HepG2 (cell line): ENCODE data around the gene PLEKHB1. TPM values are rescaled to one million over a fixed set of nuclear protein-coding genes. Genes with fewer than 3 reads are reported as not detected.

Experiments
- BATF2 ChIP-seq: sonication (generic); formaldehyde crosslinking; IDR thresholded peaks from 2 replicates; pipeline ENCODE4 v1.8.0; 2022; ENCODE audit warnings: mild to moderate bottlenecking, missing genetic modification reagents, moderate library complexity
- EP300 ChIP-seq, 3 experiments: sonication (generic) in 1 of 3; formaldehyde crosslinking in 1 of 3; IDR thresholded peaks; 2 replicates each; pipeline versions ENCODE4 v1.5.1 to v1.6.1; 2011 to 2020; ENCODE audit warnings: low read depth in 2 of 3, low read length in 2 of 3, borderline replicate concordance in 1 of 3, improper control_type of control experiment in 1 of 3, mild to moderate bottlenecking in 1 of 3, missing genetic modification reagents in 1 of 3, moderate library complexity in 1 of 3
- HDAC6 ChIP-seq: fragments of 200-600 bp; sonication (generic); IDR thresholded peaks from 2 replicates; pipeline ENCODE4 v1.7.0; 2017; ENCODE audit warnings: mild to moderate bottlenecking, antibody characterized with exemption, low read length, low read depth
- KAT7 ChIP-seq: IDR thresholded peaks from 2 replicates; pipeline ENCODE4 v1.6.1; 2018; ENCODE audit warnings: borderline replicate concordance, missing compliant biosample characterization
- KDM5B ChIP-seq: sonication (generic); formaldehyde crosslinking; IDR thresholded peaks from 2 replicates; pipeline ENCODE4 v1.4.0; 2020; ENCODE audit warnings: missing genetic modification reagents, mild to moderate bottlenecking, borderline replicate concordance
- MEIS2 ChIP-seq: sonication (generic); formaldehyde crosslinking; IDR thresholded peaks from 2 replicates; pipeline ENCODE4 v1.9.0; 2021; ENCODE audit warnings: mild to moderate bottlenecking, missing genetic modification reagents
- PCBP2 ChIP-seq: fragments of 200-400 bp; formaldehyde crosslinking; optimal IDR thresholded peaks from 2 replicates; pipeline ENCODE3; 2018; ENCODE audit warnings: low read length, low read depth; ENCODE audit not compliant: poor library complexity, severe bottlenecking
- PTBP1 ChIP-seq: fragments of 200-400 bp; formaldehyde crosslinking; IDR thresholded peaks from 2 replicates; pipeline ENCODE4 v1.6.1; 2018; ENCODE audit warnings: low read length, low read depth; ENCODE audit not compliant: poor library complexity, severe bottlenecking
- RFX1 ChIP-seq: fragments of 450-650 bp; IDR thresholded peaks from 2 replicates; pipeline ENCODE4 v1.6.1; 2017
- SMAD1 ChIP-seq: sonication (generic); formaldehyde crosslinking; IDR thresholded peaks from 2 replicates; pipeline ENCODE4 v1.4.0; 2020; ENCODE audit warnings: missing genetic modification reagents, low read depth, mild to moderate bottlenecking, borderline replicate concordance
- SNAPC2 ChIP-seq: sonication (generic); formaldehyde crosslinking; IDR thresholded peaks from 2 replicates; pipeline ENCODE4 v1.8.1; 2022; ENCODE audit warnings: mild to moderate bottlenecking, missing genetic modification reagents
- SOX13 ChIP-seq, 3 experiments: fragments of 450-650 bp in 1 of 3; sonication (generic) in 1 of 3; formaldehyde crosslinking in 1 of 3; IDR thresholded peaks in 2 of 3; conservative IDR thresholded peaks in 1 of 3; 2 replicates each; pipeline versions ENCODE4 v1.5.0 to v1.6.1; 2016 to 2020; ENCODE audit warnings: antibody characterized with exemption in 1 of 3, mild to moderate bottlenecking in 1 of 3, missing compliant biosample characterization in 1 of 3, missing genetic modification reagents in 1 of 3, moderate library complexity in 1 of 3
- TFAP4 ChIP-seq: sonication (generic); IDR thresholded peaks from 2 replicates; pipeline ENCODE4 v1.6.1; 2016; ENCODE audit warnings: low read depth, borderline replicate concordance
- ZMYM3 ChIP-seq: sonication (generic); formaldehyde crosslinking; IDR thresholded peaks from 2 replicates; pipeline ENCODE4 v1.5.1; 2020; ENCODE audit warnings: mild to moderate bottlenecking, missing genetic modification reagents
- ZNF431 ChIP-seq: sonication (generic); formaldehyde crosslinking; IDR thresholded peaks from 2 replicates; pipeline ENCODE4 v1.9.0; 2022; ENCODE audit warnings: missing genetic modification reagents, low read depth, mild to moderate bottlenecking, borderline replicate concordance
- ZNF441 ChIP-seq: sonication (generic); formaldehyde crosslinking; IDR thresholded peaks from 2 replicates; pipeline ENCODE4 v1.7.0; 2021; ENCODE audit warnings: missing genetic modification reagents, borderline replicate concordance
- ZNF780A ChIP-seq: sonication (generic); formaldehyde crosslinking; IDR thresholded peaks from 2 replicates; pipeline ENCODE4 v1.8.0; 2022; ENCODE audit warnings: mild to moderate bottlenecking, missing genetic modification reagents, moderate library complexity
- polyA plus RNA-seq, 8 experiments: library from polyadenylated mRNA; depleted of rRNA in 3 of 8; stranded (reverse) in 7 of 8; unstranded in 1 of 8; fragments of >200 nt; fragmentation: Illumina TruSeq in 4 of 8; extraction: Trizol in 4 of 8; gene quantifications; 2 replicates each; pipeline versions ENCODE4 v1.2.1 to v1.2.3, GENCODE V29; 2011 to 2016; ENCODE audit warnings: low read depth in 4 of 8, missing spikeins in 1 of 8, mixed read lengths in 1 of 8; ENCODE audit not compliant: insufficient read depth in 1 of 8
- total RNA-seq, 5 experiments: library from RNA; depleted of rRNA; stranded (reverse); fragments of >200 nt; fragmentation: Illumina TruSeq; extraction: Trizol; gene quantifications; 2 replicates each; pipeline ENCODE4 v1.2.3, GENCODE V29; 2016; ENCODE audit warnings: low read depth in 1 of 5
- TF ChIP-seq, protein P1 (sequence below): sonication (generic); formaldehyde crosslinking; IDR thresholded peaks from 2 replicates; pipeline ENCODE4 v1.5.1; 2020; ENCODE audit warnings: missing genetic modification reagents, mild to moderate bottlenecking, borderline replicate concordance
- TF ChIP-seq, protein P2 (sequence below): sonication (generic); formaldehyde crosslinking; IDR thresholded peaks from 2 replicates; pipeline ENCODE4 v1.4.0; 2020; ENCODE audit warnings: mild to moderate bottlenecking, missing genetic modification reagents, borderline replicate concordance
- TF ChIP-seq, protein P3 (sequence below): IDR thresholded peaks from 2 replicates; pipeline ENCODE4 v1.6.1; 2016; ENCODE audit warnings: low read depth, control low read depth

Gene PLEKHB1
- total and polyA plus RNA-seq, 2 of the 13 experiments (the other 11 are each of a cell fraction or from before 2014, with no cell fraction given): 68.0 to 99.3 TPM

DNA sequence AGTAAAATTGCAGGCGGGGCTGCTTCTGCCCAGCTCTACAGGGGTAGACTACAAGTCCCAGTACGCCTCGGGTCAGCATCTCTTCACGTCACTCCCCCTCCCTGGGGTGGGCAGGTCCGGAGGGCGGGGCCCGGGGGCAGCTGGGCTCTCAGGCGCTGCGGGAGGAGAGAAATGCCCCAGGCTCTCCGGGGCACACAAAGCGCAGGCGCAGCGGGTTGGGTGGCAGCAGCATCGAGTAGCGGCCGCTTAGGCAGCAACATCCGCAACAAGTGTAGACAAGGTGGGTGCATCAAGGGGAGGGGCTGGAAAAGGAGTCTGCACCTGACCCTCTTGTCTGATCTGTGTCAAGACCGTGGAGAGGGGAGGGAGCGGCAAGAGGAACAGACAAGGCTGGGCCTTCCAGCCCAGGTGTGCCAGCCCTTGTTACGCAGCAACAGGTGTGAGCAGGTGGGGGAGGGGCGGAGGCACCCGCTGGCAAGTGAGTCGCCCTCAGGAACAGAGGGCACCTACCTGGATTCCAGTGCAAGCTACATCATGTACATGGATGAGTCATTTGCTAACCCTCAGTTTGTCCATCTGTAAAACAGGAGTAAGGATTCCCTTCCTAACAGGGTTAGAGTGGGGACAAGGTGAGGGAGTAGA is 1.2 kb downstream of the PLEKHB1 start (continued):
- TF ChIP-seq ZNF431 (CRISPR knock-in tag) (no peak), KDM5B (CRISPR knock-in tag) (no peak; the same call in 1 of the 2 replicates), ZNF441 (CRISPR knock-in tag) (no peak), HDAC6 (no peak), MEIS2 (CRISPR knock-in tag) (no peak), PTBP1 (no peak), EP300 (IDR thresholded peaks at IDR 0.05; ENCODE audit: low read depth in 2 of 2, low read length in 2 of 2) (no peak), EP300 (CRISPR knock-in tag; IDR thresholded peaks at IDR 0.05; ENCODE audit: borderline replicate concordance) (no peak), PCBP2 (no peak), SNAPC2 (no peak), ZNF780A (CRISPR knock-in tag) (no peak), KAT7 (CRISPR knock-in tag) (no peak), TFAP4 (peak; percentile 67; the same call in 1 of the 2 replicates), RFX1 (no peak), BATF2 (CRISPR knock-in tag) (no peak), ZMYM3 (CRISPR knock-in tag) (peak; percentile 94), SOX13 (IDR thresholded peaks at IDR 0.05) (no peak), SOX13 (CRISPR knock-in tag; conservative IDR thresholded peaks at IDR 0.05 in 1 of 2, IDR thresholded peaks at IDR 0.05 in 1 of 2) (no peak), SMAD1 (no peak)
- TF ChIP-seq, protein P1, sequence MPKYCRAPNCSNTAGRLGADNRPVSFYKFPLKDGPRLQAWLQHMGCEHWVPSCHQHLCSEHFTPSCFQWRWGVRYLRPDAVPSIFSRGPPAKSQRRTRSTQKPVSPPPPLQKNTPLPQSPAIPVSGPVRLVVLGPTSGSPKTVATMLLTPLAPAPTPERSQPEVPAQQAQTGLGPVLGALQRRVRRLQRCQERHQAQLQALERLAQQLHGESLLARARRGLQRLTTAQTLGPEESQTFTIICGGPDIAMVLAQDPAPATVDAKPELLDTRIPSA (CRISPR knock-in tag): no peak
- TF ChIP-seq, protein P2, sequence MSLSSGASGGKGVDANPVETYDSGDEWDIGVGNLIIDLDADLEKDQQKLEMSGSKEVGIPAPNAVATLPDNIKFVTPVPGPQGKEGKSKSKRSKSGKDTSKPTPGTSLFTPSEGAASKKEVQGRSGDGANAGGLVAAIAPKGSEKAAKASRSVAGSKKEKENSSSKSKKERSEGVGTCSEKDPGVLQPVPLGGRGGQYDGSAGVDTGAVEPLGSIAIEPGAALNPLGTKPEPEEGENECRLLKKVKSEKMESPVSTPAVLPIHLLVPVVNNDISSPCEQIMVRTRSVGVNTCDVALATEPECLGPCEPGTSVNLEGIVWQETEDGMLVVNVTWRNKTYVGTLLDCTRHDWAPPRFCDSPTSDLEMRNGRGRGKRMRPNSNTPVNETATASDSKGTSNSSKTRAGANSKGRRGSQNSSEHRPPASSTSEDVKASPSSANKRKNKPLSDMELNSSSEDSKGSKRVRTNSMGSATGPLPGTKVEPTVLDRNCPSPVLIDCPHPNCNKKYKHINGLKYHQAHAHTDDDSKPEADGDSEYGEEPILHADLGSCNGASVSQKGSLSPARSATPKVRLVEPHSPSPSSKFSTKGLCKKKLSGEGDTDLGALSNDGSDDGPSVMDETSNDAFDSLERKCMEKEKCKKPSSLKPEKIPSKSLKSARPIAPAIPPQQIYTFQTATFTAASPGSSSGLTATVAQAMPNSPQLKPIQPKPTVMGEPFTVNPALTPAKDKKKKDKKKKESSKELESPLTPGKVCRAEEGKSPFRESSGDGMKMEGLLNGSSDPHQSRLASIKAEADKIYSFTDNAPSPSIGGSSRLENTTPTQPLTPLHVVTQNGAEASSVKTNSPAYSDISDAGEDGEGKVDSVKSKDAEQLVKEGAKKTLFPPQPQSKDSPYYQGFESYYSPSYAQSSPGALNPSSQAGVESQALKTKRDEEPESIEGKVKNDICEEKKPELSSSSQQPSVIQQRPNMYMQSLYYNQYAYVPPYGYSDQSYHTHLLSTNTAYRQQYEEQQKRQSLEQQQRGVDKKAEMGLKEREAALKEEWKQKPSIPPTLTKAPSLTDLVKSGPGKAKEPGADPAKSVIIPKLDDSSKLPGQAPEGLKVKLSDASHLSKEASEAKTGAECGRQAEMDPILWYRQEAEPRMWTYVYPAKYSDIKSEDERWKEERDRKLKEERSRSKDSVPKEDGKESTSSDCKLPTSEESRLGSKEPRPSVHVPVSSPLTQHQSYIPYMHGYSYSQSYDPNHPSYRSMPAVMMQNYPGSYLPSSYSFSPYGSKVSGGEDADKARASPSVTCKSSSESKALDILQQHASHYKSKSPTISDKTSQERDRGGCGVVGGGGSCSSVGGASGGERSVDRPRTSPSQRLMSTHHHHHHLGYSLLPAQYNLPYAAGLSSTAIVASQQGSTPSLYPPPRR (CRISPR knock-in tag): no peak
- TF ChIP-seq, protein P3, sequence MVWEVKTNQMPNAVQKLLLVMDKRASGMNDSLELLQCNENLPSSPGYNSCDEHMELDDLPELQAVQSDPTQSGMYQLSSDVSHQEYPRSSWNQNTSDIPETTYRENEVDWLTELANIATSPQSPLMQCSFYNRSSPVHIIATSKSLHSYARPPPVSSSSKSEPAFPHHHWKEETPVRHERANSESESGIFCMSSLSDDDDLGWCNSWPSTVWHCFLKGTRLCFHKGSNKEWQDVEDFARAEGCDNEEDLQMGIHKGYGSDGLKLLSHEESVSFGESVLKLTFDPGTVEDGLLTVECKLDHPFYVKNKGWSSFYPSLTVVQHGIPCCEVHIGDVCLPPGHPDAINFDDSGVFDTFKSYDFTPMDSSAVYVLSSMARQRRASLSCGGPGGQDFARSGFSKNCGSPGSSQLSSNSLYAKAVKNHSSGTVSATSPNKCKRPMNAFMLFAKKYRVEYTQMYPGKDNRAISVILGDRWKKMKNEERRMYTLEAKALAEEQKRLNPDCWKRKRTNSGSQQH: no peak; the same call in 1 of the 2 replicates
